HG03060 (cell line): ENCODE results near the gene GKN2.

Source experiments
- ATAC-seq: cut with Tn5 transposase; IDR thresholded peaks from one replicate; pipeline ENCODE4 v1.9.1; 2021; ENCODE audit warnings: low read depth, moderate number of reproducible peaks; ENCODE audit not compliant: unreplicated experiment

The GKN2 gene, protein sequence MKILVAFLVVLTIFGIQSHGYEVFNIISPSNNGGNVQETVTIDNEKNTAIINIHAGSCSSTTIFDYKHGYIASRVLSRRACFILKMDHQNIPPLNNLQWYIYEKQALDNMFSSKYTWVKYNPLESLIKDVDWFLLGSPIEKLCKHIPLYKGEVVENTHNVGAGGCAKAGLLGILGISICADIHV

DNA sequence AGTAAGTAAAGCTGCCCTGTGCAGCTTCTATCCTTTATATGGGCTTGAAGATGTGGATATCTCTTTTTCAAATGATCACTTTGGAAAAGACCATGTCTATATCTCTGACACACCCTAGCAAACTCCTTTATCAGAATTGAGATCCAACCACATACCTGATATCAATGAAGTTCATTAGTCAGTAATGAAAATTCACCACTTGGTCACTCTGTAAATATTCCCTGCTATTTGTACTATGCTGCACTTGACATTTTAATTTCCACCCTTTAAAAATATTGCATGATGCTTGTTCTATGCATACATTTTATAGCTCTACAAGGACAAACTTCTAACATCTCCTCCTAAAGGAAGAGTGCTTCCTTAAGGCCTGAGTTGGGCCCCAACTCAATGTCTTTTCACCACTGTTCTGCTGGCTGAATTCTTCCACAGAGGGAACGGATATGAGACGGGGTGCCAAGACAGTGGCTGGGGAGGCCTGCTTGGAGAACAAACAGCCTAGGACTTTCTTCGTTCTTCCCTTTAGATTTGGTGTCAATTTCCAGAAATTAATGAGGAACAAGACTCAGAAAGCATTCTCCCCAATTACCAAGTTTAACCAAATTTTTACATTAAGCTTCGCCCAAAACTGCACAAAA is at the start of gene GKN2:
TSS of gene GKN2 (minus strand) at position 7 of the 635 bp plus-strand sequence. CDS start 32 bp downstream, outside the sequence.
- ATAC-seq, result no peak

DNA sequence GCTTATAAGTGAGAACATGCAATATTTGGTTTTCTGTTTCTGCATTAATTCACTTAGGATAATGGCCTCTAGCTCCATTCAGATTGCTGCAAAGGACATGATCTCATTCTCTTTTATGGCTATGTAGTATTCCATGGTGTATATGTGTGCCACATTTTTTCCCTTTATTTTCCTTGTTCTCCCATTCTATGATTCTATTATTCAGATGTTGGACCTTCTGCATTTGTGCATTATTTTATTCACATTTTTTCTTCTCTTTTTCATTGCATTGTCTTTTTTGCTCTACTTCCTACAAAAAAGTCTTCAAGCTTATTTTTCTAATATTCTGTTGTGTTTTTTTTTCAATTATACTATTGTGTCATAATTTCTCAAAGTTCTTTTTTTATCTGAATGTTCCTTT is 49.2 kb upstream of the GKN2 start:
- no peak for ATAC-seq

DNA sequence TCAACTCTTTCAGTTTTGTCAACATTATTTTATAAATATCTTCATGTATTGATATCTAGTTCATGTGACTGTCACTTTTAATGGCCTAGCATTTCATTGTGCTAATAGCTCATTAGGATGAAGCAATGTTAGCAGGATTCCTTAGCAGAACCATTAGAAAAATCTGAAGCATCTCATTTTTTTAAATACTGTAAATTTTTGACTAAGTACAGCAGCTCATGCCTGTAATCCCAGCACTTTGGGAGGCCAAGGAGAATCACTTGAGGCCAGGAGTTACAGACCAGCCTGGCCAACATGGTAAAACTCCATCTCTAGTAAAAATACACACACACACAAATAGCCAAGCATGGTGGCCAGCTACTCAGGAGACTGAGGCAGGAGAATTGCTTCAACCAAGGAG is 44.7 kb upstream of the GKN2 start:
- no peak for ATAC-seq

- no peak for ATAC-seq
Observed at GRCh38 chr2:68995916-68996315, 43.2 kb upstream of the GKN2 start.

GRCh38 chr2:68994864-68995263 is 42.2 kb upstream of the GKN2 start:
- no peak for ATAC-seq

- ATAC-seq, result no peak
Observed at GRCh38 chr2:68993660-68994059, 41.0 kb upstream of the GKN2 start.

DNA sequence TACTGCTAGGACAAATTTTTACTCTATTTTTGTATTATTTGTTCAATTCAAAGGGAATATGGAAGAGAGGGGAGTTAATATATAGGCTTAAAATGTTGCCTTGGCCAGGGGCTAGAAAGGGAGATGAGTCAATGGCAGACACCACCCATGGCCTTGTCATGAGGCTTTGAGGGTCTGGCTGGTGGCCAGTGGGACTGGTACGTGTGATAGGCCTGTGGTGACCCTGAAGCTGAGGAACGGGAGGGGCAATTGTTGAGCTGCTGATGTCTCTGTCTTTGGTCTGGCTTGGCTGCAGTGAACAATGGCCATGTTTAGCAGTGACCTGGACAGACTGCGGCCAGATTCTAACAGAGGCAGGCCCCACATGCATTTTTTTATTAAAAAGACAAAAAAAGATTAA is 40.2 kb upstream of the GKN2 start:
- ATAC-seq, result no peak

- no peak for ATAC-seq
Observed at GRCh38 chr2:68992341-68992740, 39.6 kb upstream of the GKN2 start.

GRCh38 chr2:68989035-68989434 is 36.3 kb upstream of the GKN2 start:
- no peak for ATAC-seq

DNA sequence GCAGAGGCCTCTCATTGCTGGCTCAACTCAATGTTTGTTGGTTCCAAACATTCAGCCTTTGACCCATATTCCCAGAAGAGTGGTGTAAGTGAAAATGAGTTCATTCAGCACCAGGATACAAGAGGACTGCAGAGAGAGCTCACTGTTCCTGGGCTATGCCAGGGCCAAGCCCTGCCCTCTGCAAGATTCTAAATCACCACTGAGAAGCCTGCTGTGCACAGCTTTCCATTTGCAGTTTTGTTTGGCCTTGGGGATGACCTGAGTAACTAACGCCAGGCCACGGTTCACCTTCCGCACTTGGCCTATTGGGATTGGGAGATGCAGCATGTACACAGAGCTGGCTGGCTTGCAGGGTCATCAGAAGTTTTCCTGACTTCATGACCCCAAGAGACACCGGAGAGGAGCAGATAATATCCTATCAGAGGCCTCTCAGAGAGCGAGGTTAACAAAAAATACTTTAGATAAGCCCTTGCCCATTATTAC is 34.4 kb upstream of the GKN2 start:
- ATAC-seq, result no peak

- no peak for ATAC-seq
Observed at GRCh38 chr2:68980956-68981355, 28.3 kb upstream of the GKN2 start.

- no peak for ATAC-seq
Observed at GRCh38 chr2:68978098-68978497, 25.4 kb upstream of the GKN2 start.

DNA sequence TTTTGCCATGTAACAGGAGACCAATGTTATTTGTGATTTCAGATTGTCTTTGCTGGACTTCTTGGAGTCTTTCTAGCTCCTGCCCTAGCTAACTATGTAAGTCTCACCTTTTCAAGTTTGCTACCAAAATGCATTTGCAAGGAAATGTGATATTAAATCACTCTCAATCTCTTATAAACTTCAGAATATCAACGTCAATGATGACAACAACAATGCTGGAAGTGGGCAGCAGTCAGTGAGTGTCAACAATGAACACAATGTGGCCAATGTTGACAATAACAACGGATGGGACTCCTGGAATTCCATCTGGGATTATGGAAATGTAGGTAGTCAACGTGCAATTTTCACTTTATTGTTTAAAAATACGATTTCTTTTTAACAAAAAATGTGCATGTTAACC is 24.8 kb upstream of the GKN2 start:
- no peak for ATAC-seq

DNA sequence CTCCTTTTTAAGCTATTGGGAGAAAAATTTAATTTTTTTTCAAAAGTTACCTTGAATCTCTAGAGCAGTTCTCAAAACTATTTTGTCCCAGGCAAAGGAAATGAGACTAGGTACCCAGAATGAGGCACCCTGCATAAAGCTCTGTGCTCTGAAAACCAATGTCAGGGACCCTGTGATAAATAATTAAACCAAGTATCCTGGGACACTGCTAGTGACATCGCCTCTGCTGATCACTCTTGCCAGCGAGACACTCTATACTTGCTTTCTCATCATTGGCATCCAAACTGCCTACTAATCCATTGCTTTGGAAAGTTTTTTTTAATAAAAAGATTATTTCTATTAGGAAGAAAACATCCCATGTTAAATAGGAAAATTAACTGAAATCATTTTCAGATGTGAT is 23.2 kb upstream of the GKN2 start:
- no peak for ATAC-seq

DNA sequence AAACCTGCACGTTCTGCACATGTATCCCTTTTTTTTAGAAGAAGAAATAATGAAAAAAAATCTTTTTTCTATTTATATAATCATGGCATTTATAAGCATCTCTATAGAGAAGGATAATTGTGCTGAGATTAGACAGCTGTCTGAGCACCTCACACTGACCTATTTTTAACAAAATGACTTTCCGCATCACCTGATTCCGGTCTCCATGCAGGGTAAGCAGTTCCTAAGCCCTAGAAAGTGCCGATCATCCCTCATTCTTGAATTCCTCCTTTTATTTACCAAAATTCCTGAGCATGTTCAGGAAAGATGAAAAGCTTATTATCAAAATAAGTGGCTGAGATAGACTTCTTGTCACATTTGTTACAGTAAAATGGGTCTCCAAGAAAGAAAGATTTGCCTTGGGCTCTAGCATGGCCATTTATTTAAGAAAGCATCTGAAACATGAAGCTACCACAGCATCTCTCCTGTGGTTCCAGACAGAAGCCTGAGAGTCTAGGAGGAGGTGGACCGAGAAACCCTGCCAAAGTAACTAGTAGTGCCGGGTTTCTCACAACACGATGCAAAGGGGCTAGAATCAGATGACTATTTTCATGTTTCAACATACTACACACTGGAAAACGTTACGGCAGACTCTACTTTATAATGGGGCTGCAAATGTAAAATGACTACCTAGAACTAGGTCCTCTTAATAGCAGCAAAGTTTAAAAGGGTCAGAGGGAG is 22.4 kb upstream of the GKN2 start:
- no peak for ATAC-seq

DNA sequence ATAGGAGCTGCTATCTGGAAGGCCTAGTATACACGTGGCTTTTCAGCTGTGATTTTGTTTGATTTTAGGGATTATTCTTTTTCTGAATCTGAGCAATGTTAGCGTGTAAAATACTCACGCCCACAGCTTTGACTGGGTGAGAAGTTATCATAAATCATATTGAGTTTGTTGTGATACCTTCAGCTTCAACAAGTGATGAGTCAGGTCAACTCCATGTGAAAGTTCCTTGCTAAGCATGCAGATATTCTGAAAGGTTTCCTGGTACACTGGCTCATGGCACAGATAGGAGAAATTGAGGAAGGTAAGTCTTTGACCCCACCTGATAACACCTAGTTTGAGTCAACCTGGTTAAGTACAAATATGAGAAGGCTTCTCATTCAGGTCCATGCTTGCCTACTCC is 21.6 kb upstream of the GKN2 start, which contains the start of gene GKN1:
TSS of gene GKN1 (plus strand) at position 386 of the 400 bp plus-strand sequence. CDS start 42 bp downstream, outside the sequence.
- no peak for ATAC-seq

- ATAC-seq, result no peak
Observed at GRCh38 chr2:68971591-68972231, 19.0 kb upstream of the GKN2 start.

- ATAC-seq, result no peak
Observed at GRCh38 chr2:68970566-68971265, 18.0 kb upstream of the GKN2 start.

DNA sequence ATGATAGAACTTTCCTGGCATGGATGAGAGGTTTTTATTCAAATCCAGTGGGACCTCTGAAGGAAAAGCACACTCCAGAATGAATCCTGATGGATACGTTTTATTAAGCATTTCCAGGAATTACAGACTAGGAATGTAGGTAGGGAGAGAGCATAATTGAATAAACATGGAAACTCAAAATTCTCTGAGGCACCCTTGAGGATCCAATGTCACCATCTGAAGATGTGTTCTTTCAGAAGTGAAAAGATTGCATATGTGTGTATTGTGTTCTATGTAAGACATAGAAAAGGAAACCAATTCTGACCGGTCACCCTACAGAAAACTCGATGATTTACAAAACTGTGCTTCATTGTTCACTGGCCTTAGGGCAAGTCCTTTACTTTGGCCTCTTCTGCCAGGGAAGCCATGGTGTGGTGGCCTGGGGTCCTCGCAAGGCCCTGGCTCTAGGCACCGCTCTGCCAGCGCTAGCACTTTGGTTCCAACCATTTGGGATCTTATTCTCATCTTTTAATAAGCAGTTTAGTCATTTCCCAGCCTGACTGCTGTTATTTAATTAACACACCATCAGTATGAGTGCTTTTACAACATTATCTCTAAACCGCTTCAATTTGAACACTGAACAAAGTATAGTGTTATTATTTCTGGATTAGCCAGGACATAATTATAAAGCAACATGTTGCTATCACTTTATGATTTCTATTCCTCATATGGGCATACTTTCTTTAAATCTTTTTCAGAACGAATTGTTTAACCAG is 17.2 kb upstream of the GKN2 start:
- ATAC-seq, result no peak

- no peak for ATAC-seq
Observed at GRCh38 chr2:68968221-68968620, 15.5 kb upstream of the GKN2 start.
